ENCODE measurements around the gene ACO2.

DNA sequence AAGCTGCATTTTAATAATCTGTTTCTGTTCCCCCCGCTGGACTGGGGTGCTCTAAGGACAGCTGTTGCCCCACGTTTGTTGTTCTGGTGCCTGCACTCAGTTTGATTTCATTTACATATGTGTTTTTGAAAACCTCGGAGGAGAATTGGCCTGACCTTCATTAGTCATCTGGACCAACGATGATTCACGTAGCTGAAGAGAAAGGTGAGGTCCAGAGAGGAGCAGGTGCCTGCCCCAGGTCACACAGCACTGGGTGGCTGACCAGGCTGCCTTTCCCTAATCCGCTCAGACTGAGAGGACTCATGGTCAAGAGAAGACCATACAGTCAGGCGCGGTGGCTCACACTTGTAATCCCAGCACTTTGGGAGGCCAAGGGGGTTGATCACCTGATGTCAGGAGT lies 95.6 kb downstream of the ACO2 start:
- TF ChIP-seq, protein P1, sequence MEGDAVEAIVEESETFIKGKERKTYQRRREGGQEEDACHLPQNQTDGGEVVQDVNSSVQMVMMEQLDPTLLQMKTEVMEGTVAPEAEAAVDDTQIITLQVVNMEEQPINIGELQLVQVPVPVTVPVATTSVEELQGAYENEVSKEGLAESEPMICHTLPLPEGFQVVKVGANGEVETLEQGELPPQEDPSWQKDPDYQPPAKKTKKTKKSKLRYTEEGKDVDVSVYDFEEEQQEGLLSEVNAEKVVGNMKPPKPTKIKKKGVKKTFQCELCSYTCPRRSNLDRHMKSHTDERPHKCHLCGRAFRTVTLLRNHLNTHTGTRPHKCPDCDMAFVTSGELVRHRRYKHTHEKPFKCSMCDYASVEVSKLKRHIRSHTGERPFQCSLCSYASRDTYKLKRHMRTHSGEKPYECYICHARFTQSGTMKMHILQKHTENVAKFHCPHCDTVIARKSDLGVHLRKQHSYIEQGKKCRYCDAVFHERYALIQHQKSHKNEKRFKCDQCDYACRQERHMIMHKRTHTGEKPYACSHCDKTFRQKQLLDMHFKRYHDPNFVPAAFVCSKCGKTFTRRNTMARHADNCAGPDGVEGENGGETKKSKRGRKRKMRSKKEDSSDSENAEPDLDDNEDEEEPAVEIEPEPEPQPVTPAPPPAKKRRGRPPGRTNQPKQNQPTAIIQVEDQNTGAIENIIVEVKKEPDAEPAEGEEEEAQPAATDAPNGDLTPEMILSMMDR (IDR thresholded peaks at IDR 0.05), result no peak
- TF ChIP-seq POLR2A (IDR thresholded peaks at IDR 0.05), result no peak

All from prostate gland (tissue), 2 donors.